Neural cell (in vitro differentiated cells): ENCODE results near the gene TMEM232.

ENCODE experiments used
- EZH2 ChIP-seq: fragments of 200-600, 300-800 bp; shearing (Covaris generic), sonication (generic); IDR thresholded peaks from 2 replicates; pipeline ENCODE4 v1.6.1; 2014; ENCODE audit warnings: antibody characterized with exemption, low read length, borderline replicate concordance, mild to moderate bottlenecking; ENCODE audit not compliant: insufficient read depth, poor library complexity, severe bottlenecking
- REST ChIP-seq: IDR thresholded peaks from 2 replicates; pipeline ENCODE4 v1.6.1; 2012; ENCODE audit warnings: borderline replicate concordance
- TF ChIP-seq, protein P1 (sequence below): fragments of 450-650 bp; IDR thresholded peaks from 2 replicates; pipeline ENCODE4 v1.5.1; 2014; ENCODE audit warnings: antibody characterized with exemption, mild to moderate bottlenecking, moderate library complexity; ENCODE audit not compliant: poor library complexity, severe bottlenecking

- TF ChIP-seq, protein P1, sequence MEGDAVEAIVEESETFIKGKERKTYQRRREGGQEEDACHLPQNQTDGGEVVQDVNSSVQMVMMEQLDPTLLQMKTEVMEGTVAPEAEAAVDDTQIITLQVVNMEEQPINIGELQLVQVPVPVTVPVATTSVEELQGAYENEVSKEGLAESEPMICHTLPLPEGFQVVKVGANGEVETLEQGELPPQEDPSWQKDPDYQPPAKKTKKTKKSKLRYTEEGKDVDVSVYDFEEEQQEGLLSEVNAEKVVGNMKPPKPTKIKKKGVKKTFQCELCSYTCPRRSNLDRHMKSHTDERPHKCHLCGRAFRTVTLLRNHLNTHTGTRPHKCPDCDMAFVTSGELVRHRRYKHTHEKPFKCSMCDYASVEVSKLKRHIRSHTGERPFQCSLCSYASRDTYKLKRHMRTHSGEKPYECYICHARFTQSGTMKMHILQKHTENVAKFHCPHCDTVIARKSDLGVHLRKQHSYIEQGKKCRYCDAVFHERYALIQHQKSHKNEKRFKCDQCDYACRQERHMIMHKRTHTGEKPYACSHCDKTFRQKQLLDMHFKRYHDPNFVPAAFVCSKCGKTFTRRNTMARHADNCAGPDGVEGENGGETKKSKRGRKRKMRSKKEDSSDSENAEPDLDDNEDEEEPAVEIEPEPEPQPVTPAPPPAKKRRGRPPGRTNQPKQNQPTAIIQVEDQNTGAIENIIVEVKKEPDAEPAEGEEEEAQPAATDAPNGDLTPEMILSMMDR, result no peak
- TF ChIP-seq EZH2, result no peak
- no peak for TF ChIP-seq REST
Measured at GRCh38 chr5:110727025-110727314, 499 bp upstream of the TMEM232 start.
